ENCODE measurements around the gene ZFYVE26.
"Not testable (repeated sequence)": the region's sequence is repeated elsewhere in the genome, so short reads cannot be mapped to it uniquely, and the experiment has no call there.

The ZFYVE26 gene

GRCh38 chr14:67833403-67833802 lies 17.0 kb upstream of the ZFYVE26 start:
- no peak for TF ChIP-seq CTCF (IDR thresholded peaks at IDR 0.05; ENCODE audit: borderline replicate concordance, control extremely low read depth, extremely low read depth, insufficient read depth, missing control alignments)
- no peak for DNase-seq (ENCODE audit: low spot score)
- in situ Hi-C loops (cut with MboI; ENCODE audit: low sequenced_read_pairs, unreplicated experiment) = loop anchor here (25.0 kb wide), 1 partner anchor 1004 kb away; no protein-coding TSS in a partner anchor

GRCh38 chr14:67831113-67831512 lies 14.7 kb upstream of the ZFYVE26 start:
- TF ChIP-seq CTCF (IDR thresholded peaks at IDR 0.05; ENCODE audit: borderline replicate concordance, control extremely low read depth, extremely low read depth, insufficient read depth, missing control alignments) = no peak
- in situ Hi-C loops (cut with MboI; ENCODE audit: low sequenced_read_pairs, unreplicated experiment) = loop anchor here (25.0 kb wide), 1 partner anchor 1006 kb away; no protein-coding TSS in a partner anchor
- DNase-seq (ENCODE audit: low spot score) = no peak

- no peak for DNase-seq (ENCODE audit: low spot score)
- in situ Hi-C loops (cut with MboI; ENCODE audit: low sequenced_read_pairs, unreplicated experiment) = no loop called here
- TF ChIP-seq CTCF (IDR thresholded peaks at IDR 0.05; ENCODE audit: borderline replicate concordance, control extremely low read depth, extremely low read depth, insufficient read depth, missing control alignments) = no peak
Observed at GRCh38 chr14:67821121-67821520, 4.7 kb upstream of the ZFYVE26 start.

GRCh38 chr14:67820428-67820971 lies 4.1 kb upstream of the ZFYVE26 start:
- no peak for TF ChIP-seq CTCF (IDR thresholded peaks at IDR 0.05; ENCODE audit: borderline replicate concordance, control extremely low read depth, extremely low read depth, insufficient read depth, missing control alignments)
- in situ Hi-C loops (cut with MboI; ENCODE audit: low sequenced_read_pairs, unreplicated experiment) = no loop called here
- peak; percentile 36 for DNase-seq (ENCODE audit: low spot score)

- in situ Hi-C loops (cut with MboI; ENCODE audit: low sequenced_read_pairs, unreplicated experiment) = no loop called here
- DNase-seq (ENCODE audit: low spot score) = peak; percentile 85
- no peak for TF ChIP-seq CTCF (IDR thresholded peaks at IDR 0.05; ENCODE audit: borderline replicate concordance, control extremely low read depth, extremely low read depth, insufficient read depth, missing control alignments)
Observed at GRCh38 chr14:67819563-67820421, 3.4 kb upstream of the ZFYVE26 start, which contains the start of gene RAD51B. RAD51B (plus strand) TSS chr14:67819779.

- in situ Hi-C loops (cut with MboI; ENCODE audit: low sequenced_read_pairs, unreplicated experiment); DNase-seq (ENCODE audit: low spot score): not testable (repeated sequence)
Observed at GRCh38 chr14:67818476-67818875, 2.1 kb upstream of the ZFYVE26 start.

Measured in GM13976 (cell line).